Superior temporal gyrus (tissue), 1 donor: ENCODE results near the gene SDHAF1.
A peak's percentile ranks its signal among the peaks of the same experiment; 100 is the strongest.
"Not testable (repeated sequence)": the region's sequence is repeated elsewhere in the genome, so short reads cannot be mapped to it uniquely, and the experiment has no call there.

Experiments used
- DNase-seq: peaks from one replicate; pipeline ENCODE4 v3.0.0-alpha.2; 2016; ENCODE audit errors: extremely low spot score

The SDHAF1 gene

GRCh38 chr19:35995048-35995993 is at the start of gene SDHAF1:
SDHAF1 (plus strand) TSS chr19:35995188; CDS start chr19:35995275, 87 bp downstream.
- DNase-seq = peak; percentile 98

GRCh38 chr19:35946203-35946602 is 48.8 kb upstream of the SDHAF1 start:
- DNase-seq = no peak

GRCh38 chr19:35949131-35949530 is 45.9 kb upstream of the SDHAF1 start:
- no peak for DNase-seq

DNA sequence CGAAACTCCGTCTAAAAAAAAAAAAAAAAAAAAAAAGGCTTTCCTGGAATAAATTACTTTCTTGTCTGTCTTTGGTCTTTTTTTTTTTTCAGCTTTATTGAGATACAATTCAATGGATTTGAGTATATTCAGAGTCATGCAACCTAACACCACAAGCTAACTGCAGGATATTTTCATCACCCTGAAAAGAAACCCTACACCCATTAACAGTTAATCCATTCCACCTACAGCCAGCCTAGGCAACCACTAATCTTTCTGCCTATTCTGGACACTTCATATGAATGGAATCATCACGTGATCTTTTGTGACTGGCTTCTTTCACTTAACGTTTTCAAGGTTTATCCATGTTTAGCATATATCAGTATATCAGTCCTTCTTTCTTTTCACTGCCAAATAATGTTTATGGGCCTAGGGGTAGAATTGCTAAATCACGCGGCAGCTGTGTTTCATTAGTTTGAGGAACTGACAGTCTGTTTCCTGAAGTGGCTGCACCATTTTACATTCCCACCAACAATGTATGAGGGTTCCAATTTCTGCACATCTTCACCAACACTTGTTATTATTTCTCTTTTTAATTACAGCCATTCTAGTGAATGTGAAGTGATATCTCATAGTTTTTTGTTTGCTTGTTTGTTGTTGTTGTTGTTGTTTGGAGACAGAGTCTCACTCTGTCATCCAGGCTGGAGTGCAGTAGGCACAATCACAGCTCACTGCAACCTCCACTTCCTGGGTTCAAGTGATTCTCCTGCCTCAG is 38.9 kb upstream of the SDHAF1 start:
- DNase-seq = no peak

DNA sequence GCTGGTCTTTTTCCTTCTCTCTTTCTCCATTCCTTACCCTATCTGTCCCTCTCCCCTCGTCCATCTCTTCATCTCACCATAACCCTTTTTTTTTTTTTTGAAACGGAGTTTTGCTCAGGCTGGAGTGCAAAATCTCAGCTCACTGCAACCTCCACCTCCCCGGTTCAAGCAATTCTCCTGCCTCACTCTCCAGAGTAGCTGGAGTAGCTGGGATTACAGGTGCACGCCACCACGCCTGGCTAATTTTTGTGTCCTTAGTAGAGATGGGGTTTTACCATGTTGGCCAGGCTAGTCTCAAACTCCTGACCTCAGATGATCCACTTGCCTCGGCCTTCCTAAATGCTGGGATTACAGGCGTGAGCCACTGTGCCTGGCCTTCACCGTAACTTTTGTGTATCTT is 37.6 kb upstream of the SDHAF1 start:
- not testable (repeated sequence) for DNase-seq

GRCh38 chr19:35958660-35959039 is 36.3 kb upstream of the SDHAF1 start:
- DNase-seq = no peak

- DNase-seq = no peak
Measured at GRCh38 chr19:35959040-35959967, 35.7 kb upstream of the SDHAF1 start.

DNA sequence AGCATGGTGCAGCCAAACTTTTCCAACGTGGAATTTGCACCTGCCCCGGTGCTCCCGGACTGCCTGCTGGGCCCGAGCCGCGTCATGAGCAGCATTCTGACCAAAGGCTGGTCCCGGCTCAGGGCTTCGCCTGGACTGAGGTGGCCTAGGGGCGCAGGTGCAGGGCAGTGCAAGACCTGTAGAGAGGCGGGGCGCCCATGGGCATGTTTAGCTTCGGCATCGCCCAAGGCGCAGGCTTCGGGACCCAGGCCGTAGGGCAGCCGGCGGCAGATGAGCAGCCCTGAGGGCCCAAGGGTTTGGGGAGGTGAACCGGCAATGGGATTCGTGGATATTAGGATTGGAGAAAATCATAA is 35.0 kb upstream of the SDHAF1 start:
- no peak for DNase-seq

DNA sequence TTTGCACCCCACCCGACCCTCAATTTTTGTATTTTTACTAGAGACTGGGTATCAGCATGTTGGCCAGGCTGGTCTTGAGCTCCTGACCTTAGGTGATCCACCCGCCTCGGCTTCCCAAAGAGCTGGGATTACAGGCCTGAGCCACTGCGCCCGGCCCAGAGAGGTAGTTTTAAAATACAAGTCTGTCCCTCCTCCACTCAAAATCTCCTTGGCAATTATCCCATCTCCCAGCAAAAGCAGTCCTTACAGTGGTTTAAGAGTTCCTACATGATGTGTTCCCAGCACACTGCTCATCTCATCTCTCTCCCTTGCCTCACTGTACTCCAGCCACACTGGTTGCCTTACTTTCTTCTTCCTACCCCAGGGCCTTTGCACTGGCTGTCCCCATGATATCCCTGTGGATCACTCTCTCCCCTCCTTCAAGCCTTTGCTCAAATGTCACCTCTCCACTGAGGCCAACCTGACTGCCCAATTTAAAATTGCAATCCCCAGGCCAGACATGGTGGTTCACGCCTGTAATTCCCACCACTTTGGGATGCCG is 34.5 kb upstream of the SDHAF1 start:
- no peak for DNase-seq

DNA sequence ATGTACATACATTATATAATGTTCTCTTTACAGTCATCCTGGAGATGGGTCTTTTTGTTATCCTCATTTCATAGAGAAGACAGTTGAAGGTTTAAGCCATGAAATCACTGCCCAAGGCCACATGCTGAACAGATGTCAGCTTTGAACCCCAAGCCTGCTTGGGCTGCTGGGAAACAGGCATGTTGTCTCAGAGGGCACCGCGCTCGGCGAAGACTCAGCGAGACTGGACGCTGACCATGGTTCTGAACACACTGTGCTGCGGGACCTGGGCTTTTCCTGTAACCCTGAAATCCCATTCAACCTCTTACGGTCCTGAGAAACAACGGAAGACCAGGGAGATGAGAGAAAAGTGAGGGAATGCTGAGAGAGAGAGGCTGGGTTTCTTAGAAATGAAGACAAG is 31.5 kb upstream of the SDHAF1 start:
- no peak for DNase-seq

DNA sequence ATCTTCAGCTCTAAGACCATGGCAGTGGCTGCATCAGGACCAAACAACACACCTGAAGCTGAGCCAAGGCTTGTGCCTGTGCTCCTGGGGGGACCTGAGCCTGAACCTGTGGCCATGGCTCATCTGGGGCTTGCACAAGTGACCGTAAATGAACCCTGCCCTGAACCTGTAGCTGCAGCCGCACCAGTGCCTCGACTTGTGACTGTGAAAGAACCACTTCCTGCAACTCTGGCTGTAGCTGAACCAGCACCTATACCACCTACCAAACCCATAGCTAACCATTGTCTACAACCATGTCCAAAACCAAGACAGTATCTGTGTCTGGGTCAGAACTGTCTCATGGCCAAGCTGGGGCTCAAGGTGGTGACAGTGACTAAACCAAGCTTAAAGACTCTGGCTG is 28.2 kb upstream of the SDHAF1 start:
- DNase-seq = no peak

GRCh38 chr19:35973487-35973886 is 21.5 kb upstream of the SDHAF1 start:
- DNase-seq = no peak

- DNase-seq = no peak
Measured at GRCh38 chr19:35975608-35976214, 19.3 kb upstream of the SDHAF1 start.

DNA sequence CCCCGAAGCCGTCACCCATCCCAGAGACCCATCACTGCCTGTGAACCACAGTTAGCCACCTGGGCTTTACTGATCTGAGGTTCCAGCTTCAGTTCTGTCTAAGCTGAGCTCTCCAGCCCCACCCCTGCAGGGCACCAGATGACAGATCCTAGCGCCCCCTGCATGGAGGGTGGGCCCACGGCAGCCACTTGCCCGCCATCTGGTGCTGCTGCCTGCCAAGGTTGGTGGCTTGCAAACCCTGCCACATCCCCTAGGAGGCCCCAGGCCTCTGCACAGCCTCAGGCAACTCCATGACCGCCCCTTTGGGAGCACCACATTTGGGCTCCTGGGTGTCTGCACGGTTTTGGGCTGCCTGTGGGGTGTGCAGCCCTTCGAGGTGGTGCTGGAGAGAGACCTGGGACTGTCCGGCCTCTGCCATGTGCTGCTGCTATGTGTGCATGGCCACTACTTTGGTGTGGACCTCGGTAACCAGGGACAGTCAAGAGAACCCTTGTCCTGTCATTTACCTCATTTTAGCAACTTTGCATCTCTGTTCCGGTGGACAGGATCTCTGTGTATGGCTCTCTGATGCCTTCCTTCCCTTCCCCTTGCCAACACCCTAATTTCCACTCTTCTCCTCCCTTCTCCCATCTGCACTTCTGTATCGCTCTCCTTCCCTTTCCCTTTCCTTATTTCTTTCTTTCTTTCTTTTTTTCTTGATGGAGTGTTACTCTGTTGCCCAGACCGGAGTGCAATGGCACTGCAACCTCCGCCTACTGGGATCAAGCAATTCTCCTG is 17.4 kb upstream of the SDHAF1 start:
- DNase-seq = no peak

GRCh38 chr19:35978271-35978670 is 16.7 kb upstream of the SDHAF1 start:
- DNase-seq = no peak

DNA sequence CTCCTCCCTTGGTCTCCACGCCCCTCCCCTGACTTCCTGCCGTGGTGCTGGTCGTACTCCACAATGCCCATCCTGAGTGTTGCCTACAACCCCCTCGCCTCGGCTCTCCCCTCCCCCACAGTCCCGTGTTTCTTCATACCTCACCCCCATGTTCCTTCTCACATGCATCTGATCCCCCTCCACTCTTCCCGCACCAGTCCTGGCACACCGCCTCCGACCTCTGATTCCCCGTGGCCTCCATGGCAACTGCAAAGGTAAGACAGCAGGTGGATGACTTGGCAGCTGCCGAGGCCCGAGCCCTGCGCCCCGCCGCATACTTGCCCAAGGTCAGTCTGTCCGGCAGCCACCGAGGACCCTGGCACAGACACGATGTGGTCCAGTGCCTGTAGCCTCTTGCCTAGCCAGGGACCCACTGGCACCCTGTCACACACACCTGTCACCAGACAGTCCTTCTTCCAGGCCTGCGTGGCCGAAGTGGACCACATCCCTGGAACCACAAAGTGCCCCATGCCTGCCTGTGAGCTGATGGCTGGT is 16.1 kb upstream of the SDHAF1 start:
- no peak for DNase-seq

- not testable (repeated sequence) for DNase-seq
Measured at GRCh38 chr19:35980997-35981396, 14.0 kb upstream of the SDHAF1 start.

DNA sequence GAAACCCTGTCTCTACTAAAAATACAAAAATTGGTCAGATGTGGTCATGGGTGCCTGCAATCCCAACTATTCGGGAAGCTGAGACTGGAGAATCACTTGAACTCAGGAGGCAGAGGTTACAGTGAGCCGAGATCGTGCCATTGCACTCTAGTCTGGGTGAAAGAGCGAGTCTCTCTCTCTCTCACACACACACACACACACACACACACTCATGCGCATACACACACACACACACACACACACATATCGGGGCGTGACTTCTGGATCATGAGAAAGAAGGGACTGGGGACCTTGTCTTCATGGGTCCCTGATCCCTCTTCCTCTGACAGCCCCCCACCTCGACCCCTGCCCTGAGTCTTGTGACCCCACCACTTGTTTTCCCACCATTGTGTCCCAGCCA is 11.8 kb upstream of the SDHAF1 start:
- no peak for DNase-seq

DNA sequence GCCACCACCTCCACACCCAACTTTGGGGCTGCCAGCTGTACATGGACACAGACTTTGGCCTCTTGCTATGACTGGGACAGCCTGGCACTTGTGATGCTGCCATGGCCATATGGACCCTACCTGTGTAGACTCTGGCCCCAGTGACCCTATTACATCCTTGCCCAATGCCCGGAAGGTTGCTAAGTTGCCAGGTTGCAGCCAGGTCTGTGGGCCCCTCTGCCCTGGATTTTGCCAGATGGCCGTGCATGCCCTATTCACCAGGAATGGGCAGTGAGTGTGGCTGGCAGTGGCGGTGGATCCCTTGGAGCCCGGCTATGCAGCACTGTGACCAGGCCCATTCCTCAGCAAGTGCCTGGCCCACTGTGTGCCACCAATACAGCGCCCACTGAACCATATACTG is 8.9 kb upstream of the SDHAF1 start:
- no peak for DNase-seq
